Chondrocyte (in vitro differentiated cells): ENCODE results near the gene SIK2. TPM values are rescaled to one million over a fixed set of nuclear protein-coding genes. Genes with fewer than 3 reads are reported as not detected.

Source experiments
- DNase-seq: peaks from one replicate; pipeline ENCODE4 v3.0.0; 2021; ENCODE audit warnings: mixed read lengths, low spot score
- H3K27ac Mint-ChIP-seq: one replicate; pipeline ENCODE4 v1.8.0; 2021; ENCODE audit warnings: mild to moderate bottlenecking, moderate library complexity, mixed read lengths; ENCODE audit not compliant: unreplicated experiment
- H3K27me3 Mint-ChIP-seq: 2 replicates; pipeline ENCODE4 v1.8.0; 2021; ENCODE audit warnings: low read depth, mixed read lengths
- H3K36me3 Mint-ChIP-seq: 2 replicates; pipeline ENCODE4 v1.8.0; 2021; ENCODE audit warnings: low read depth, mixed read lengths
- H3K4me1 Mint-ChIP-seq: 2 replicates; pipeline ENCODE4 v1.8.0; 2021; ENCODE audit warnings: low read depth, mild to moderate bottlenecking, mixed read lengths
- H3K4me3 Mint-ChIP-seq: one replicate; pipeline ENCODE4 v1.8.0; 2021; ENCODE audit warnings: mild to moderate bottlenecking, moderate library complexity, mixed read lengths; ENCODE audit not compliant: unreplicated experiment
- H3K9me3 Mint-ChIP-seq: 2 replicates; pipeline ENCODE4 v1.8.0; 2021; ENCODE audit warnings: low read depth, mixed read lengths
- total RNA-seq: library from RNA; stranded (reverse); gene quantifications from 3 replicates; pipeline ENCODE4 v1.2.1, GENCODE V29; 2021
- TF ChIP-seq, protein P1 (sequence below): fragments of 200-600 bp; sonication (generic); IDR thresholded peaks from 2 replicates; pipeline ENCODE4 v1.5.0; 2021; ENCODE audit warnings: antibody characterized with exemption, mild to moderate bottlenecking, moderate library complexity

The SIK2 gene
- total RNA-seq, 1 donor from 2014 or later, result 16.2 TPM

- no peak overlapping the region for H3K4me3 Mint-ChIP-seq
- DNase-seq, result no peak
- TF ChIP-seq, protein P1, sequence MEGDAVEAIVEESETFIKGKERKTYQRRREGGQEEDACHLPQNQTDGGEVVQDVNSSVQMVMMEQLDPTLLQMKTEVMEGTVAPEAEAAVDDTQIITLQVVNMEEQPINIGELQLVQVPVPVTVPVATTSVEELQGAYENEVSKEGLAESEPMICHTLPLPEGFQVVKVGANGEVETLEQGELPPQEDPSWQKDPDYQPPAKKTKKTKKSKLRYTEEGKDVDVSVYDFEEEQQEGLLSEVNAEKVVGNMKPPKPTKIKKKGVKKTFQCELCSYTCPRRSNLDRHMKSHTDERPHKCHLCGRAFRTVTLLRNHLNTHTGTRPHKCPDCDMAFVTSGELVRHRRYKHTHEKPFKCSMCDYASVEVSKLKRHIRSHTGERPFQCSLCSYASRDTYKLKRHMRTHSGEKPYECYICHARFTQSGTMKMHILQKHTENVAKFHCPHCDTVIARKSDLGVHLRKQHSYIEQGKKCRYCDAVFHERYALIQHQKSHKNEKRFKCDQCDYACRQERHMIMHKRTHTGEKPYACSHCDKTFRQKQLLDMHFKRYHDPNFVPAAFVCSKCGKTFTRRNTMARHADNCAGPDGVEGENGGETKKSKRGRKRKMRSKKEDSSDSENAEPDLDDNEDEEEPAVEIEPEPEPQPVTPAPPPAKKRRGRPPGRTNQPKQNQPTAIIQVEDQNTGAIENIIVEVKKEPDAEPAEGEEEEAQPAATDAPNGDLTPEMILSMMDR, result no peak
- H3K36me3 Mint-ChIP-seq, result peaks cover 13% of the 10 kb centered on the region
- peaks cover 10% of the 10 kb centered on the region for H3K4me1 Mint-ChIP-seq
- no peak overlapping the region for H3K27ac Mint-ChIP-seq
- H3K27me3 Mint-ChIP-seq, result no peaks in the 10 kb centered on the region
- no peaks in the 10 kb centered on the region for H3K9me3 Mint-ChIP-seq
Observed at GRCh38 chr11:111688013-111688412, 85.8 kb downstream of the SIK2 start.

DNA sequence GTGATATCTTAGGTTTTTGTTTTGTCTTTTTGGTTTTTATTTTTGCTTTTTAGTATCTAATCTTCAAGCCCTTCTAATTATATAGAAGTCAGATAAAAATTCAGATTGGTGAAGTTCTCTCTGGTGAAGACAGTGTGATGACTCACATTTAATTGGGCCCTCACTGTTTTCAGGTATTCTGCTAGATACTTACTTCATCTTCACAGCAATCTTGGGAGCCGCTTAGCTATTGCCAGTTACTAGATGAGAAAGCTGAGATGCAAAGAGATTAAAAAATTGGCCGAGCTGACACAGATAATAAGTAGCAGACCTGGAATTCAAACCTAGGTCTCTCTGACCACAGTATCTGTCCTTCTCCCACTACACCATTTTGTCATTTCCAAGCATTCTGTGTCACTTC is 88.9 kb downstream of the SIK2 start:
- no peak overlapping the region for H3K4me3 Mint-ChIP-seq
- H3K27me3 Mint-ChIP-seq, result no peaks in the 10 kb centered on the region
- no peak overlapping the region for H3K27ac Mint-ChIP-seq
- TF ChIP-seq, protein P1, result no peak
- H3K9me3 Mint-ChIP-seq, result no peaks in the 10 kb centered on the region
- H3K4me1 Mint-ChIP-seq, result peaks cover 6% of the 10 kb centered on the region
- DNase-seq, result no peak
- H3K36me3 Mint-ChIP-seq, result peaks cover 13% of the 10 kb centered on the region

DNA sequence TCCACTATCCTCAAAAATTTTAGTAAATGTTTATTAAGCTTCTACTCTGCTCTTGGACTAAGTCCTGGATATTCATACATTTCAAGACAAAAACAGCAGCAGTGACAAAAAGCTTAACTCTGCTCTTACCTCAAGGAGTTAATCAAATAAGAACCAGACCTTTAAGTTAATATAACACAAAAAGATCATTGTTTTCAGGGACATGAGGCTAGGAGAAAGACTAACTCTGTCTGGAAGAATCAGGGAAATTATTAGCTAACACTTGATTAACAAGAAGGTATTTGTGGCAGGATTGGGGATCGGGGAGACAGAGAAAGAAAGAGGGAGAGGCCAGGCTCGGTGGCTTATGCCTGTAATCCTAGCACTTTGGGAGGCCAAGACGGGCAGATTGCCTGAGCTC is 89.5 kb downstream of the SIK2 start:
- Mint-ChIP-seq H3K4me1 (peaks cover 11% of the 10 kb centered on the region), H3K27ac (no peak overlapping the region), H3K27me3 (no peaks in the 10 kb centered on the region), H3K36me3 (peaks cover 13% of the 10 kb centered on the region), H3K9me3 (no peaks in the 10 kb centered on the region), H3K4me3 (no peak overlapping the region)
- no peak for DNase-seq
- TF ChIP-seq, protein P1, result no peak

GRCh38 chr11:111693224-111693937 is 91.1 kb downstream of the SIK2 start:
- no peak overlapping the region for H3K27ac Mint-ChIP-seq
- H3K4me1 Mint-ChIP-seq, result peaks cover 11% of the 10 kb centered on the region
- no peak for DNase-seq
- H3K27me3 Mint-ChIP-seq, result no peaks in the 10 kb centered on the region
- H3K4me3 Mint-ChIP-seq, result no peak overlapping the region
- TF ChIP-seq, protein P1, result no peak
- no peaks in the 10 kb centered on the region for H3K9me3 Mint-ChIP-seq
- peaks cover 7% of the 10 kb centered on the region for H3K36me3 Mint-ChIP-seq

GRCh38 chr11:111694851-111695250 is 92.6 kb downstream of the SIK2 start:
- TF ChIP-seq, protein P1, result no peak
- H3K36me3 Mint-ChIP-seq, result no peaks in the 10 kb centered on the region
- H3K27ac Mint-ChIP-seq, result peak overlapping the region; percentile 13
- H3K4me3 Mint-ChIP-seq, result no peak overlapping the region
- H3K27me3 Mint-ChIP-seq, result no peaks in the 10 kb centered on the region
- DNase-seq, result no peak
- H3K9me3 Mint-ChIP-seq, result no peaks in the 10 kb centered on the region
- peaks cover 11% of the 10 kb centered on the region for H3K4me1 Mint-ChIP-seq
